GM12878 (cell line): ENCODE data around the gene ETNK2. TPM values are rescaled to one million over a fixed set of nuclear protein-coding genes. Genes with fewer than 3 reads are reported as not detected.

ENCODE experiments used
- ATAC-seq: fragments of 200-7000 bp; cut with Tn5 transposase; 3 replicates; pipeline ENCODE4 v1.9.1; 2020; ENCODE audit warnings: mild to moderate bottlenecking, moderate library complexity
- BruUV-seq: library from RNA; stranded (reverse); fragments of 400-500 nt; replicated peaks from 2 replicates; lab custom pipeline; 2021; lab: Mats Ljungman, UMichigan
- CTCF ChIA-PET: fragments of 300-600 bp; sonication (Branson Sonifier 250); formaldehyde crosslinking; extraction: SDS; loops from one replicate; lab custom pipeline; 2021; ENCODE audit warnings: inconsistent platforms; lab: Yijun Ruan, JAX
- POLR2A ChIA-PET: fragments of 350-600 bp; formaldehyde crosslinking; extraction: SDS; loops from one replicate; lab custom pipeline; 2021; ENCODE audit warnings: inconsistent platforms; lab: Charles Lee
- RAD21 ChIA-PET: fragments of 300-600 bp; sonication (Branson Sonifier 250); formaldehyde crosslinking; loops from one replicate; lab custom pipeline; 2023; ENCODE audit warnings: antibody characterized with exemption; ENCODE audit not compliant: unreplicated experiment; lab: Charles Lee
- SMC1A ChIA-PET: fragments of 300-600 bp; sonication (Branson Sonifier 250); formaldehyde crosslinking; loops from one replicate; lab custom pipeline; 2023; ENCODE audit not compliant: unreplicated experiment, uncharacterized antibody; lab: Charles Lee
- DNase-seq: peaks from one replicate; pipeline ENCODE4 v3.0.0-alpha.2; 2011; ENCODE audit warnings: low read depth, low spot score
- FAIRE-seq: peaks from 3 replicates; lab custom pipeline; 2011; peaks lifted over from hg19 to GRCh38; lab: Jason Lieb, UNC
- H2AFZ ChIP-seq: 2 replicates; pipeline ENCODE4 v1.6.0; 2011; ENCODE audit warnings: low read depth, low read length, control low read depth; ENCODE audit not compliant: control insufficient read depth
- H3K27ac ChIP-seq: 2 replicates; pipeline ENCODE4 v1.5.1; 2011; ENCODE audit warnings: control low read depth; ENCODE audit not compliant: control insufficient read depth, insufficient read depth
- H3K27me3 ChIP-seq, 2 experiments: replicated peaks in 1 of 2; 2 replicates each; pipeline versions ENCODE4 v1.6.0 to v1.6.1; 2011; ENCODE audit warnings: low read length in 1 of 2; ENCODE audit not compliant: control insufficient read depth in 2 of 2, insufficient read depth in 2 of 2
- H3K36me3 ChIP-seq, 2 experiments: 2 replicates each; pipeline ENCODE4 v1.5.1; 2011; ENCODE audit warnings: low read length in 1 of 2; ENCODE audit not compliant: control insufficient read depth in 2 of 2, insufficient read depth in 2 of 2
- H3K4me1 ChIP-seq: 2 replicates; pipeline ENCODE4 v1.6.1; 2011; ENCODE audit warnings: mild to moderate bottlenecking, low read length, moderate library complexity, mixed read lengths; ENCODE audit not compliant: control insufficient read depth, insufficient read depth
- H3K4me2 ChIP-seq: 2 replicates; pipeline ENCODE4 v1.6.0; 2011; ENCODE audit warnings: control low read depth; ENCODE audit not compliant: control insufficient read depth, insufficient read depth
- H3K4me3 ChIP-seq: fragments of 200-600 bp; sonication (generic); 2 replicates; pipeline ENCODE4 v1.5.1; 2016
- H3K79me2 ChIP-seq: 2 replicates; pipeline ENCODE4 v1.6.0; 2011; ENCODE audit warnings: low read length; ENCODE audit not compliant: control insufficient read depth, insufficient read depth
- H3K9ac ChIP-seq: 2 replicates; pipeline ENCODE4 v1.8.0; 2011; ENCODE audit warnings: low read length, control low read depth, mixed read lengths; ENCODE audit not compliant: control insufficient read depth, insufficient read depth
- H3K9me3 ChIP-seq: replicated peaks from 3 replicates; pipeline ENCODE4 v1.5.1; 2011; ENCODE audit warnings: mild to moderate bottlenecking, low read length; ENCODE audit not compliant: control insufficient read depth, insufficient read depth
- H4K20me1 ChIP-seq: 2 replicates; pipeline ENCODE4 v1.6.0; 2011; ENCODE audit not compliant: control insufficient read depth, insufficient read depth
- CUX1 ChIP-seq: IDR thresholded peaks from 2 replicates; pipeline ENCODE4 v1.6.1; 2012; ENCODE audit warnings: improper control_type of control experiment, low read depth, low read length; ENCODE audit not compliant: insufficient replicate concordance
- PBX3 ChIP-seq: IDR thresholded peaks from 2 replicates; pipeline ENCODE4 v1.6.1; 2011; ENCODE audit warnings: mild to moderate bottlenecking, low read depth, low read length, moderate library complexity; ENCODE audit not compliant: insufficient replicate concordance
- RBBP5 ChIP-seq: fragments of 200-600 bp; sonication (generic); conservative IDR thresholded peaks from 2 replicates; pipeline ENCODE4 v1.6.1; 2016
- WGBS: methylation state at CpG from one replicate; pipeline ENCODE4 v1.1.6; 2016; ENCODE audit warnings: low lambda C conversion rate; ENCODE audit not compliant: insufficient replicate concordance, insufficient coverage; ENCODE audit errors: missing lambda C conversion rate; 5-methylcytosine and 5-hydroxymethylcytosine counted together
- in situ Hi-C: fragments of 300-500 bp; cut with MboI; formaldehyde crosslinking; loops from 9 replicates; pipeline ENCODE4 v1.14.3; 2018; ENCODE audit warnings: mixed read lengths
- intact Hi-C: fragments of 100-400 bp; cut with micrococcal nuclease; formaldehyde crosslinking; loops from one replicate; pipeline ENCODE4 v1.14.2; 2022; ENCODE audit not compliant: unreplicated experiment
- polyA plus RNA-seq, 11 experiments: library from polyadenylated mRNA; depleted of rRNA in 4 of 11; unstranded in 6 of 11; stranded (reverse) in 5 of 11; fragments of >200 nt; fragmentation: Nextera tagmentation in 4 of 11; fragmentation: Illumina TruSeq in 1 of 11; extraction: Ambion mirVana in 4 of 11; extraction: Trizol in 1 of 11; gene quantifications; 1 replicate in 1 of 11; 2 replicates in 10 of 11; pipeline versions ENCODE4 v1.2.1 to v1.2.3, GENCODE V29; 2011 to 2016; ENCODE audit warnings: inconsistent platforms in 2 of 11, missing spikeins in 2 of 11, low read depth in 1 of 11
- total RNA-seq, 4 experiments: library from RNA; depleted of rRNA in 3 of 4; stranded (reverse); fragments of >200 nt in 3 of 4; fragmentation: Illumina TruSeq in 1 of 4; extraction: Trizol in 1 of 4; gene quantifications; 2 replicates each; pipeline versions ENCODE4 v1.2.1 to v1.2.3, GENCODE V29; 2013 to 2021

Gene ETNK2
- total and polyA plus RNA-seq, 10 of the 15 experiments (the other 5 are each of a cell fraction or from before 2014, with no cell fraction given), result 0.14 TPM; not detected in 9

- BruUV-seq, result no TSS peak
- H3K4me1 ChIP-seq, result no peaks in the 10 kb centered on the region
- no peak overlapping the region for H3K4me2 ChIP-seq
- no peaks in the 10 kb centered on the region for H3K79me2 ChIP-seq
- 34% methylated on average over 15 of the region's 15 CpGs for WGBS
- TF ChIP-seq PBX3 (no peak), RBBP5 (no peak)
- no peak for FAIRE-seq
- no peaks in the 10 kb centered on the region for H4K20me1 ChIP-seq
- H3K9ac ChIP-seq, result no peak overlapping the region
- ATAC-seq, result no peak
- intact Hi-C loops (no loop called here), in situ Hi-C loops (no loop called here)
- no peaks in the 10 kb centered on the region for H3K9me3 ChIP-seq
- ChIA-PET CTCF (interaction anchor here (0.8 kb wide), 1 partner anchor 13 kb away, joined by 3 read pairs; no protein-coding TSS in a partner anchor), POLR2A (no interaction called here), RAD21 (interaction anchor here (0.7 to 1.7 kb wide), 2 partner anchors 9 to 15 kb away, joined by 4 to 6 read pairs; no protein-coding TSS in a partner anchor), SMC1A (interaction anchor here (1.1 to 1.2 kb wide), 3 partner anchors 9 to 15 kb away, joined by 3 to 5 read pairs (median 4); no protein-coding TSS in a partner anchor)
- no peaks in the 10 kb centered on the region for H3K36me3 ChIP-seq
- DNase-seq, result no peak
- no peaks in the 10 kb centered on the region for H3K27me3 ChIP-seq
- H3K4me3 ChIP-seq, result no peak overlapping the region
- no peak overlapping the region for H3K27ac ChIP-seq
- H2AFZ ChIP-seq, result no peak overlapping the region
These were observed 56.8 kb downstream of the ETNK2 start for GRCh38 chr1:204094856-204095634.

- H3K4me1 ChIP-seq, result no peaks in the 10 kb centered on the region
- in situ Hi-C loops, result no loop called here
- 37% methylated on average over 5 of the region's 6 CpGs for WGBS
These were observed 57.5 kb downstream of the ETNK2 start for GRCh38 chr1:204094313-204094729.

More at GRCh38 chr1:204094313-204094729, 57.5 kb downstream of the ETNK2 start:
- H3K79me2 ChIP-seq, result no peaks in the 10 kb centered on the region
- DNase-seq, result no peak
- intact Hi-C loops, result no loop called here
- no TSS peak for BruUV-seq
- H3K27ac ChIP-seq, result no peak overlapping the region
- H3K4me3 ChIP-seq, result no peak overlapping the region
- no peaks in the 10 kb centered on the region for H3K27me3 ChIP-seq
- ATAC-seq, result no peak
- RAD21 ChIA-PET, result interaction anchor here (0.7 to 1.7 kb wide), 2 partner anchors 8 to 14 kb away, joined by 4 to 6 read pairs; no protein-coding TSS in a partner anchor
- POLR2A ChIA-PET, result no interaction called here
- no peak for TF ChIP-seq CUX1
- H4K20me1 ChIP-seq, result no peaks in the 10 kb centered on the region
- FAIRE-seq, result no peak
- H3K9me3 ChIP-seq, result no peaks in the 10 kb centered on the region
- no peak overlapping the region for H3K9ac ChIP-seq
- no peaks in the 10 kb centered on the region for H3K36me3 ChIP-seq
- SMC1A ChIA-PET, result interaction anchor here (1.2 kb wide), 1 partner anchor 14 kb away, joined by 3 read pairs; no protein-coding TSS in a partner anchor
- no peak overlapping the region for H2AFZ ChIP-seq
- CTCF ChIA-PET, result interaction anchor here (0.8 kb wide), 1 partner anchor 14 kb away, joined by 3 read pairs; no protein-coding TSS in a partner anchor
- no peak overlapping the region for H3K4me2 ChIP-seq
